ENCODE results near the gene NELFE.
"Not testable (repeated sequence)": the region's sequence is repeated elsewhere in the genome, so short reads cannot be mapped to it uniquely, and the experiment has no call there.

The NELFE gene

DNA sequence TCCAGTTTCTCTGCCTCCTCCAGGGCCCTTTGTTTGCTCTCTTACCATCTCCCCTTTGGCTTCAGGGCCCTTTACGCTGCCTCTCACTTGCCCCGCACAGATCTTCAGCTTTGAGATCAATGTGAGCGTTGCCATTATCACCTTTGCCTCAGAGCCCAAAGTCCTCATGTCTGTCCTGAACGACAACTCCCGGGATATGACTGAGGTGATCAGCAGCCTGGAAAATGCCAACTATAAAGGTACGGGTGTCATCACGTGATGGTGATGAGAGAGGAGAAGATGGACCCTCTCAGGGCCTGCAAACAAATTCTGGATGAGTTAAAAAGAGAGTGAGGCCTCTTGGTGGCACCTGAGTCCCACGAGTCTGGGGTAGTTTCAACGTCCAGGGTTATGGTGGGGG is 22.9 kb downstream of the NELFE start:
- Histone ChIP-seq H3K36me3 (ENCODE audit: control insufficient read depth in 2 of 2, insufficient read depth in 2 of 2, low read length in 2 of 2) (no peaks in the 10 kb centered on the region), H3K27ac (ENCODE audit: low read depth in 2 of 2, low read length in 2 of 2) (no peak overlapping the region), H3K9ac (ENCODE audit: low read depth in 1 of 2, low read length in 2 of 2) (no peak overlapping the region), H3K9me3 (ENCODE audit: control insufficient read depth in 2 of 2, low read length in 2 of 2) (no peaks in the 10 kb centered on the region), H3K27me3 (ENCODE audit: control insufficient read depth in 2 of 2, insufficient read depth in 2 of 2, low read length in 2 of 2) (no peaks in the 10 kb centered on the region), H3K4me1 (ENCODE audit: control insufficient read depth in 2 of 2, insufficient read depth in 2 of 2, low read length in 2 of 2) (no peaks in the 10 kb centered on the region), H3K4me3 (ENCODE audit: low read length in 2 of 2) (no peak overlapping the region)

DNA sequence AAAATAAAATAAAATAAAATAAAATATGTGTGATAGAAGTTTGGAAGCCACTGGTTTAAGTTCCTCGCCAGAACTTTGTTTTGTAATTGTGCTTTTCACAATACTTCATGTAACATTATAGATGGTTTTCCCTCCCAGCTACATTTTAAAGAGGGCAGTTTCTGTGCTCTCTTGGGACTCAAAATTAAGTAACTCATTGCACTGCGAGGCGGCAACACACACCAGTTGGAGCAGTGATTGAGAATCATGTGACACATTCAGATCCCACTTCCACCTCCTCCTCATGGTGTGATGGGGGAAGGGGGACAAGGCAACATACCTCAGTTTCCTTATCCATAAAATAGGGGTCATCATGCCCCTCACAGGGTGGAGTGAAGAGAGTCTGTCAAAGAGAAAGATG is 23.8 kb downstream of the NELFE start:
- Histone ChIP-seq H3K27me3 (ENCODE audit: control insufficient read depth in 2 of 2, insufficient read depth in 2 of 2, low read length in 2 of 2) (no peaks in the 10 kb centered on the region), H3K27ac (ENCODE audit: low read depth in 2 of 2, low read length in 2 of 2) (no peak overlapping the region), H3K4me1 (ENCODE audit: control insufficient read depth in 2 of 2, insufficient read depth in 2 of 2, low read length in 2 of 2) (no peaks in the 10 kb centered on the region), H3K4me3 (ENCODE audit: low read length in 2 of 2) (no peak overlapping the region), H3K9me3 (ENCODE audit: control insufficient read depth in 2 of 2, low read length in 2 of 2) (no peaks in the 10 kb centered on the region), H3K36me3 (ENCODE audit: control insufficient read depth in 2 of 2, insufficient read depth in 2 of 2, low read length in 2 of 2) (no peaks in the 10 kb centered on the region), H3K9ac (ENCODE audit: low read depth in 1 of 2, low read length in 2 of 2) (no peak overlapping the region)

DNA sequence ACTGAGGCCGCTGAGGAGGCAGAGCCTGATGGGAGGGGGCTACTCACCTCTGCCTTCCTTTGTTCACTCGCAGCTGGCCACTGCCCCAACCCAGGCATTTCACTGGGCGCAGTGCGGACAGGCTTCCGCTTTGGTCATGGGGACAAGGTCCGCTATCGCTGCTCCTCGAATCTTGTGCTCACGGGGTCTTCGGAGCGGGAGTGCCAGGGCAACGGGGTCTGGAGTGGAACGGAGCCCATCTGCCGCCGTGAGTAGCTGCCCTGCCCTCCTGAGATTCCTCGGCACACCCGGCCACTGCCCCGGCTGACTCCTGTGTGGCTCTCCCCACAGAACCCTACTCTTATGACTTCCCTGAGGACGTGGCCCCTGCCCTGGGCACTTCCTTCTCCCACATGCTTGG is 25.2 kb downstream of the NELFE start:
- Histone ChIP-seq H3K9me3 (ENCODE audit: control insufficient read depth in 2 of 2, low read length in 2 of 2) (no peaks in the 10 kb centered on the region), H3K27me3 (ENCODE audit: control insufficient read depth in 2 of 2, insufficient read depth in 2 of 2, low read length in 2 of 2) (no peaks in the 10 kb centered on the region), H3K4me3 (ENCODE audit: low read length in 2 of 2) (no peak overlapping the region), H3K9ac (ENCODE audit: low read depth in 1 of 2, low read length in 2 of 2) (no peak overlapping the region), H3K36me3 (ENCODE audit: control insufficient read depth in 2 of 2, insufficient read depth in 2 of 2, low read length in 2 of 2) (no peaks in the 10 kb centered on the region), H3K27ac (ENCODE audit: low read depth in 2 of 2, low read length in 2 of 2) (no peak overlapping the region), H3K4me1 (ENCODE audit: control insufficient read depth in 2 of 2, insufficient read depth in 2 of 2, low read length in 2 of 2) (no peaks in the 10 kb centered on the region)

DNA sequence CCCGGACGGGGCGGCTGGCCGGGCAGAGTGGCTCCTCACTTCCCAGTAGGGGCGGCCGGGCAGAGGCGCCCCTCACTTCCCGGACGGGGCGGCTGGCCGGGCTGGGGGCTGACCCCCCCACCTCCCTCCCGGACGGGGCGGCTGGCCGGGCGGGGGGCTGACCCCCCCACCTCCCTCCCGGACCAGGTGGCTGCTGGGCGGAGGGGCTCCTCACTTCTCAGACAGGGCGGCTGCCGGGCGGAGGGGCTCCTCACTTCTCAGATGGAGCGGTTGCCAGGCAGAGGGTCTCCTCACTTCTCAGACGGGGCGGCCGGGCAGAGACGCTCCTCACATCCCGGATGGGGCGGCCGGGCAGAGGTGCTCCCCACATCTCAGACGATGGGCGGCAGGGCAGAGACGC is 26.6 kb downstream of the NELFE start:
- not testable (repeated sequence) for H3K27me3 ChIP-seq (ENCODE audit: control insufficient read depth in 2 of 2, insufficient read depth in 2 of 2, low read length in 2 of 2)

GRCh38 chr6:31930962-31931361 is 27.8 kb downstream of the NELFE start:
- no peak overlapping the region for H3K27ac ChIP-seq (ENCODE audit: low read depth in 2 of 2, low read length in 2 of 2)
- H3K9me3 ChIP-seq (ENCODE audit: control insufficient read depth in 2 of 2, low read length in 2 of 2) = no peaks in the 10 kb centered on the region
- no peak overlapping the region for H3K9ac ChIP-seq (ENCODE audit: low read depth in 1 of 2, low read length in 2 of 2)
- no peaks in the 10 kb centered on the region for H3K4me1 ChIP-seq (ENCODE audit: control insufficient read depth in 2 of 2, insufficient read depth in 2 of 2, low read length in 2 of 2)
- H3K36me3 ChIP-seq (ENCODE audit: control insufficient read depth in 2 of 2, insufficient read depth in 2 of 2, low read length in 2 of 2) = no peaks in the 10 kb centered on the region
- no peaks in the 10 kb centered on the region for H3K27me3 ChIP-seq (ENCODE audit: control insufficient read depth in 2 of 2, insufficient read depth in 2 of 2, low read length in 2 of 2)
- H3K4me3 ChIP-seq (ENCODE audit: low read length in 2 of 2) = no peak overlapping the region

More for the DNA sequence above, 26.6 kb downstream of the NELFE start:
- H3K27ac ChIP-seq (ENCODE audit: low read depth in 2 of 2, low read length in 2 of 2); H3K9ac ChIP-seq (ENCODE audit: low read depth in 1 of 2, low read length in 2 of 2); H3K36me3 ChIP-seq (ENCODE audit: control insufficient read depth in 2 of 2, insufficient read depth in 2 of 2, low read length in 2 of 2); H3K9me3 ChIP-seq (ENCODE audit: control insufficient read depth in 2 of 2, low read length in 2 of 2); H3K4me1 ChIP-seq (ENCODE audit: control insufficient read depth in 2 of 2, insufficient read depth in 2 of 2, low read length in 2 of 2); H3K4me3 ChIP-seq (ENCODE audit: low read length in 2 of 2): not testable (repeated sequence)

DNA sequence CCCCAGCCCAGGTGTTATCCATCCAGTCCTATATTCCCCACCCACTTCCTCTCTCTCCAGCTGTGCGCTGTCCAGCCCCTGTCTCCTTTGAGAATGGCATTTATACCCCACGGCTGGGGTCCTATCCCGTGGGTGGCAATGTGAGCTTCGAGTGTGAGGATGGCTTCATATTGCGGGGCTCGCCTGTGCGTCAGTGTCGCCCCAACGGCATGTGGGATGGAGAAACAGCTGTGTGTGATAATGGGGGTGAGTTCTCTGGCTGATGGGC is 30.2 kb downstream of the NELFE start:
- H3K27me3 ChIP-seq (ENCODE audit: control insufficient read depth in 2 of 2, insufficient read depth in 2 of 2, low read length in 2 of 2) = no peaks in the 10 kb centered on the region
- H3K36me3 ChIP-seq (ENCODE audit: control insufficient read depth in 2 of 2, insufficient read depth in 2 of 2, low read length in 2 of 2) = no peaks in the 10 kb centered on the region
- H3K9ac ChIP-seq (ENCODE audit: low read depth in 1 of 2, low read length in 2 of 2) = no peak overlapping the region
- no peaks in the 10 kb centered on the region for H3K9me3 ChIP-seq (ENCODE audit: control insufficient read depth in 2 of 2, low read length in 2 of 2)
- H3K4me3 ChIP-seq (ENCODE audit: low read length in 2 of 2) = peak overlapping the region in 1 of 2 donors; percentile 63
- H3K27ac ChIP-seq (ENCODE audit: low read depth in 2 of 2, low read length in 2 of 2) = no peak overlapping the region
- H3K4me1 ChIP-seq (ENCODE audit: control insufficient read depth in 2 of 2, insufficient read depth in 2 of 2, low read length in 2 of 2) = no peaks in the 10 kb centered on the region

DNA sequence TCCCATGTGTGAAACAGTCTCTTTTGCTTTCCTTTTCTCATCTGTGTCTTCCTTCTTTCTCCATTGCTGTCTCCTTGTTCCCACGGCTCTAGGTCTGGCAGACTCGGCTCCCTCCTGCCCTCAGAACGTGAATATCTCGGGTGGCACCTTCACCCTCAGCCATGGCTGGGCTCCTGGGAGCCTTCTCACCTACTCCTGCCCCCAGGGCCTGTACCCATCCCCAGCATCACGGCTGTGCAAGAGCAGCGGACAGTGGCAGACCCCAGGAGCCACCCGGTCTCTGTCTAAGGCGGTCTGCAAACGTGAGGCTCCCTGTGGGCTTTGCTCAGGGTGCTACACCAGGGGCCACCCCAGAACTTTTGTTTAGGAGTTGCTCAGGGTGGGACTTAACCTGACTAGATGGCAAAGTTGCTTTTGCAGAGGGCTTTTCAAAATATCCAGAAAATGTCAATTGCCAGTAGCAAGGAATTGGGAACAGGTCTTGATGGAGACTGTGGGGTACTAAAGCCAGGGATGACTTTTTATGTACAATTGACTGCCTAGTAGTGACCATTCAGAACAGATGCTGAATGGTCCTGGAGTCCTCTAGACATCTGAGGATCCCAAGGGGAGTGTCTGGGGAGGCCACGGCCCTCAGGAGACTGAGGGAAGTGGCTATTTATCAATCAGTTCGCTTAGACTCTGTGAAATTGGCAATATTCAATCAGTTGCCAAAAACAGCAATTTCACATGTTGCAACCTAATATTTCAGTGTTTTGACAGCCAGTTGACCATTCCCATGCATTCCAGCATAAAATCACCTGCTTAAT is 30.7 kb downstream of the NELFE start:
- H3K36me3 ChIP-seq (ENCODE audit: control insufficient read depth in 2 of 2, insufficient read depth in 2 of 2, low read length in 2 of 2) = no peaks in the 10 kb centered on the region
- H3K4me3 ChIP-seq (ENCODE audit: low read length in 2 of 2) = peak overlapping the region; percentile 46 to 63
- peak overlapping the region; percentile 13 to 17 for H3K27ac ChIP-seq (ENCODE audit: low read depth in 2 of 2, low read length in 2 of 2)
- H3K9me3 ChIP-seq (ENCODE audit: control insufficient read depth in 2 of 2, low read length in 2 of 2) = no peaks in the 10 kb centered on the region
- H3K4me1 ChIP-seq (ENCODE audit: control insufficient read depth in 2 of 2, insufficient read depth in 2 of 2, low read length in 2 of 2) = no peaks in the 10 kb centered on the region
- peak overlapping the region; percentile 45 to 53 for H3K9ac ChIP-seq (ENCODE audit: low read depth in 1 of 2, low read length in 2 of 2)
- no peaks in the 10 kb centered on the region for H3K27me3 ChIP-seq (ENCODE audit: control insufficient read depth in 2 of 2, insufficient read depth in 2 of 2, low read length in 2 of 2)

- Histone ChIP-seq H3K9me3 (ENCODE audit: control insufficient read depth in 2 of 2, low read length in 2 of 2) (no peaks in the 10 kb centered on the region), H3K27ac (ENCODE audit: low read depth in 2 of 2, low read length in 2 of 2) (peak within 1 kb of the TSS; percentile 13 to 17), H3K27me3 (ENCODE audit: control insufficient read depth in 2 of 2, insufficient read depth in 2 of 2, low read length in 2 of 2) (no peaks in the 10 kb centered on the region), H3K36me3 (ENCODE audit: control insufficient read depth in 2 of 2, insufficient read depth in 2 of 2, low read length in 2 of 2) (no peaks in the 10 kb centered on the region), H3K9ac (ENCODE audit: low read depth in 1 of 2, low read length in 2 of 2) (peak within 1 kb of the TSS; percentile 45 to 53), H3K4me1 (ENCODE audit: control insufficient read depth in 2 of 2, insufficient read depth in 2 of 2, low read length in 2 of 2) (no peaks in the 10 kb centered on the region), H3K4me3 (ENCODE audit: low read length in 2 of 2) (peak within 1 kb of the TSS; percentile 46 to 63)
Observed at GRCh38 chr6:31927242-31927862, 31.4 kb downstream of the NELFE start, which contains the start of gene C2. Gene C2 (plus strand): TSS chr6:31927717. CDS start chr6:31927753, 36 bp downstream.

DNA sequence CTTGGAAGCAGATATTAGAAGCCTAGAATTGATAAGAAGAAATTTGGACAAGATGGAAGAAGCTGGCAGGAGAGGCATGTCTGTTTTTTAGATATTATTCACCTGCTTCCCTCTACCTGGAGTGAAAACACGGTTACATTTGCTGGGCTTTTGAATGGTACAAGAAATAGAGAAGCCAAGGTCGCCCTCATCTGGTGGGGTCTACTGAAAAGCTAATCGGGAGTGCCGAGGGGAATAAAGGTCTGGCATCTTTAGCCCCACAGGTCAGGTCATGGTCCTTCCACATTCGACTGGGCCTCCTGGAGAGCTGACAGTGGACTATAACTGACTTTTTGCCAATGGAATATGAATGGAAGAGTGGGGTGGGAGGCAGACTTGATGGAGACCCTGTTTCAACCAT is 35.8 kb downstream of the NELFE start:
- Histone ChIP-seq H3K27ac (ENCODE audit: low read depth in 2 of 2, low read length in 2 of 2) (no peak overlapping the region), H3K36me3 (ENCODE audit: control insufficient read depth in 2 of 2, insufficient read depth in 2 of 2, low read length in 2 of 2) (no peaks in the 10 kb centered on the region), H3K4me3 (ENCODE audit: low read length in 2 of 2) (no peak overlapping the region), H3K4me1 (ENCODE audit: control insufficient read depth in 2 of 2, insufficient read depth in 2 of 2, low read length in 2 of 2) (no peaks in the 10 kb centered on the region), H3K9me3 (ENCODE audit: control insufficient read depth in 2 of 2, low read length in 2 of 2) (no peaks in the 10 kb centered on the region), H3K27me3 (ENCODE audit: control insufficient read depth in 2 of 2, insufficient read depth in 2 of 2, low read length in 2 of 2) (no peaks in the 10 kb centered on the region), H3K9ac (ENCODE audit: low read depth in 1 of 2, low read length in 2 of 2) (no peak overlapping the region)

DNA sequence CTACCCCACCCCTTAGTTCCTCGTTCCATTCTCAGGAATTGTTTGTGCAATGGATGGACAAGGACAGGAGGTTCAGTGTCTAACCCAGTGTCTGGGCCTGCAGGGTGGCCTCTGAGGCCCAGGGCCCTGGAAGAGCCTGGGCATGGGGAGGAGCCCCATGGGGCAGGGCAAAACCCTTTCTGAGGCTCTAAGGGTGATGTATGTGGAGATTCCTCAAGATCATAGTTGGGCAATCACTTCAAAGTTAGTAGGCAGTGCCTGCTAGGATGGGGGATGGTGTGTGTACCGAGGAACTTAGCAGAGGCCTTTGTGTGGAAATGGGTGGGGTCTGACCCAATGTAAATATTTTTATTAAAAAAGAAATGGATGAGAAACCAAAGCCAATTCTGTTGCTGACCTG is 38.0 kb downstream of the NELFE start:
- no peaks in the 10 kb centered on the region for H3K9me3 ChIP-seq (ENCODE audit: control insufficient read depth in 2 of 2, low read length in 2 of 2)
- no peaks in the 10 kb centered on the region for H3K36me3 ChIP-seq (ENCODE audit: control insufficient read depth in 2 of 2, insufficient read depth in 2 of 2, low read length in 2 of 2)
- no peaks in the 10 kb centered on the region for H3K27me3 ChIP-seq (ENCODE audit: control insufficient read depth in 2 of 2, insufficient read depth in 2 of 2, low read length in 2 of 2)
- no peak overlapping the region for H3K4me3 ChIP-seq (ENCODE audit: low read length in 2 of 2)
- no peak overlapping the region for H3K9ac ChIP-seq (ENCODE audit: low read depth in 1 of 2, low read length in 2 of 2)
- no peak overlapping the region for H3K27ac ChIP-seq (ENCODE audit: low read depth in 2 of 2, low read length in 2 of 2)
- H3K4me1 ChIP-seq (ENCODE audit: control insufficient read depth in 2 of 2, insufficient read depth in 2 of 2, low read length in 2 of 2) = no peaks in the 10 kb centered on the region

Measured in mucosa of rectum (tissue), 2 donors.